H1 (cell line): ENCODE results near the gene FBXL17. TPM values are rescaled to one million over a fixed set of nuclear protein-coding genes. Genes with fewer than 3 reads are reported as not detected.

Experiments used
- CTCF ChIA-PET: fragments of 300-600 bp; sonication (Branson Sonifier 250); formaldehyde crosslinking; loops from one replicate; lab custom pipeline; 2021; ENCODE audit not compliant: partially characterized antibody; lab: Charles Lee
- POLR2A ChIA-PET: fragments of 300-600 bp; sonication (Branson Sonifier 250); formaldehyde crosslinking; loops from one replicate; lab custom pipeline; 2021; ENCODE audit warnings: inconsistent platforms; ENCODE audit not compliant: partially characterized antibody; lab: Charles Lee
- DNase-seq, 2 experiments: peaks; one replicate each; pipeline versions ENCODE4 v3.0.0 to v3.0.0-alpha.2; 2010 to 2022; ENCODE audit warnings: low spot score in 2 of 2, low read depth in 1 of 2, mixed read lengths in 1 of 2
- FAIRE-seq: peaks from 2 replicates; lab custom pipeline; 2011; peaks lifted over from hg19 to GRCh38; lab: Jason Lieb, UNC
- H2AFZ ChIP-seq: 2 replicates; pipeline ENCODE4 v1.8.1; 2012; ENCODE audit warnings: low read length, inconsistent platforms
- H2AK5ac ChIP-seq: 2 replicates; pipeline ENCODE4 v1.6.1; 2013; ENCODE audit warnings: low read depth, low read length
- H2BK120ac ChIP-seq: replicated peaks from 2 replicates; pipeline ENCODE3; 2013; ENCODE audit warnings: low read depth, low read length, inconsistent platforms
- H2BK12ac ChIP-seq: 2 replicates; pipeline ENCODE4 v1.6.1; 2013; ENCODE audit warnings: low read depth, low read length
- H2BK15ac ChIP-seq: 2 replicates; pipeline ENCODE4 v1.6.1; 2013; ENCODE audit warnings: low read length
- H2BK20ac ChIP-seq: 2 replicates; pipeline ENCODE4 v1.6.1; 2013; ENCODE audit warnings: low read length
- H2BK5ac ChIP-seq: 2 replicates; pipeline ENCODE4 v1.6.1; 2013; ENCODE audit warnings: low read depth, low read length
- H3K14ac ChIP-seq: 2 replicates; pipeline ENCODE4 v1.6.1; 2013; ENCODE audit warnings: inconsistent platforms; ENCODE audit not compliant: insufficient read length
- H3K18ac ChIP-seq: 2 replicates; pipeline ENCODE4 v1.6.1; 2013; ENCODE audit warnings: low read length; ENCODE audit errors: extremely low read depth
- H3K23ac ChIP-seq: 2 replicates; pipeline ENCODE4 v1.6.1; 2013; ENCODE audit warnings: inconsistent platforms; ENCODE audit not compliant: insufficient read length
- H3K23me2 ChIP-seq: 2 replicates; pipeline ENCODE4 v1.6.1; 2013; ENCODE audit warnings: low read depth, low read length
- H3K27ac ChIP-seq: 2 replicates; pipeline ENCODE4 v1.6.1; 2011; ENCODE audit warnings: low read depth, low read length, inconsistent platforms
- H3K27me3 ChIP-seq, 4 experiments: replicated peaks in 1 of 4; 1 replicate in 1 of 4; 2 replicates in 3 of 4; pipeline versions ENCODE4 v1.6.1 to v1.8.1; 2011 to 2013; ENCODE audit warnings: low read length in 3 of 4, mild to moderate bottlenecking in 3 of 4, inconsistent platforms in 2 of 4, mixed read lengths in 2 of 4, moderate library complexity in 1 of 4; ENCODE audit not compliant: control insufficient read depth in 3 of 4, insufficient read depth in 3 of 4; ENCODE audit errors: extremely low read depth in 1 of 4
- H3K36me3 ChIP-seq, 4 experiments: 2 replicates each; pipeline versions ENCODE4 v1.6.1 to v1.8.1; 2011 to 2013; ENCODE audit warnings: mild to moderate bottlenecking in 4 of 4, low read length in 3 of 4, moderate library complexity in 2 of 4, control low read depth in 1 of 4, inconsistent platforms in 1 of 4; ENCODE audit not compliant: insufficient read depth in 4 of 4, control insufficient read depth in 2 of 4
- H3K4ac ChIP-seq: replicated peaks from 2 replicates; pipeline ENCODE3; 2013; ENCODE audit warnings: low read length, low read depth, mixed read lengths, inconsistent platforms; ENCODE audit not compliant: insufficient read length
- H3K4me1 ChIP-seq, 4 experiments: replicated peaks in 1 of 4; 1 replicate in 1 of 4; 2 replicates in 3 of 4; pipeline versions ENCODE4 v1.6.1 to v1.8.1; 2011 to 2013; ENCODE audit warnings: low read length in 3 of 4, inconsistent platforms in 2 of 4, mixed read lengths in 1 of 4; ENCODE audit not compliant: insufficient read depth in 4 of 4, control insufficient read depth in 3 of 4
- H3K4me2 ChIP-seq, 2 experiments: 2 replicates each; pipeline versions ENCODE4 v1.6.1 to v1.8.1; 2011 to 2013; ENCODE audit warnings: low read depth in 2 of 2, low read length in 2 of 2, control low read depth in 1 of 2, inconsistent platforms in 1 of 2, mild to moderate bottlenecking in 1 of 2; ENCODE audit not compliant: insufficient read depth in 1 of 2
- H3K4me3 ChIP-seq, 4 experiments: fragments of 200-600, 300-600 bp in 1 of 4; sonication (generic), shearing (Covaris generic), sonication (Bioruptor Twin) in 1 of 4; 2 replicates each; pipeline versions ENCODE4 v1.5.1 to v1.8.1; 2011 to 2016; ENCODE audit warnings: low read length in 4 of 4, low read depth in 3 of 4, control low read depth in 2 of 4, inconsistent platforms in 2 of 4, mild to moderate bottlenecking in 2 of 4, mixed read lengths in 1 of 4, moderate library complexity in 1 of 4; ENCODE audit not compliant: insufficient read depth in 2 of 4; ENCODE audit errors: extremely low read depth in 1 of 4
- H3K56ac ChIP-seq: replicated peaks from 2 replicates; pipeline ENCODE3; 2013; ENCODE audit warnings: low read depth, mild to moderate bottlenecking, mixed read lengths, low read length, inconsistent platforms; ENCODE audit not compliant: insufficient read length
- H3K79me1 ChIP-seq: 2 replicates; pipeline ENCODE4 v1.6.1; 2013; ENCODE audit warnings: low read depth, low read length, control low read depth
- H3K79me2 ChIP-seq, 2 experiments: 2 replicates each; pipeline versions ENCODE4 v1.6.1 to v1.8.1; 2012 to 2013; ENCODE audit warnings: low read length in 2 of 2, mild to moderate bottlenecking in 2 of 2, inconsistent platforms in 1 of 2; ENCODE audit not compliant: insufficient read depth in 2 of 2, control insufficient read depth in 1 of 2
- H3K9ac ChIP-seq, 4 experiments: replicated peaks in 1 of 4; 1 replicate in 1 of 4; 2 replicates in 3 of 4; pipeline versions ENCODE4 v1.6.1 to v1.8.1; 2011 to 2013; ENCODE audit warnings: low read depth in 3 of 4, low read length in 3 of 4, control low read depth in 2 of 4, mild to moderate bottlenecking in 2 of 4, moderate library complexity in 2 of 4, inconsistent platforms in 1 of 4; ENCODE audit errors: extremely low read depth in 1 of 4
- H3K9me3 ChIP-seq, 2 experiments: 2 replicates each; pipeline versions ENCODE4 v1.6.1 to v1.8.1; 2012 to 2013; ENCODE audit warnings: mild to moderate bottlenecking in 2 of 2, moderate library complexity in 2 of 2, control low read depth in 1 of 2, inconsistent platforms in 1 of 2, low read depth in 1 of 2, low read length in 1 of 2, mixed read lengths in 1 of 2; ENCODE audit not compliant: insufficient read depth in 2 of 2
- H4K20me1 ChIP-seq, 2 experiments: replicated peaks in 1 of 2; 2 replicates each; pipeline versions ENCODE3 to v1.8.1; 2011 to 2013; ENCODE audit warnings: inconsistent platforms in 2 of 2, low read length in 2 of 2, mild to moderate bottlenecking in 1 of 2; ENCODE audit not compliant: insufficient read depth in 2 of 2, control insufficient read depth in 1 of 2
- H4K5ac ChIP-seq: 2 replicates; pipeline ENCODE4 v1.6.1; 2013; ENCODE audit warnings: low read length, low read depth, mixed read lengths, inconsistent platforms; ENCODE audit not compliant: insufficient read length
- H4K8ac ChIP-seq: 2 replicates; pipeline ENCODE4 v1.8.0; 2013; ENCODE audit warnings: mild to moderate bottlenecking, moderate library complexity, low read length, inconsistent platforms; ENCODE audit not compliant: insufficient read depth; ENCODE audit errors: extremely low read depth
- H4K91ac ChIP-seq: replicated peaks from 2 replicates; pipeline ENCODE3; 2013; ENCODE audit warnings: low read length, mixed read lengths, inconsistent platforms; ENCODE audit not compliant: insufficient read length
- CBX5 ChIP-seq: fragments of 300-800, 300-1000 bp; sonication (generic); IDR thresholded peaks from 2 replicates; pipeline ENCODE4 v1.7.1; 2016; ENCODE audit warnings: antibody characterized with exemption, low read length, low read depth
- NANOG ChIP-seq: IDR thresholded peaks from 2 replicates; pipeline ENCODE4 v1.6.1; 2011; ENCODE audit warnings: low read length, low read depth, mild to moderate bottlenecking, inconsistent platforms; ENCODE audit not compliant: insufficient read depth, poor library complexity, severe bottlenecking
- WGBS, 2 experiments: shearing (Covaris generic) in 1 of 2; methylation state at CpG; one replicate each; pipeline versions ENCODE4 v1.1.6 to v1.1.7; 2013 to 2015; ENCODE audit warnings: low lambda C conversion rate in 2 of 2, mixed read lengths in 2 of 2, inconsistent platforms in 1 of 2, low coverage in 1 of 2, missing lambda C conversion rate in 1 of 2; ENCODE audit not compliant: insufficient replicate concordance in 2 of 2, insufficient coverage in 1 of 2, insufficient read length in 1 of 2; ENCODE audit errors: extremely low coverage in 1 of 2, missing lambda C conversion rate in 1 of 2; 5-methylcytosine and 5-hydroxymethylcytosine counted together
- polyA plus RNA-seq, 7 experiments: library from polyadenylated mRNA; depleted of rRNA in 3 of 7; stranded (reverse) in 5 of 7; unstranded in 2 of 7; fragments of >200 nt in 5 of 7; fragments of 200-250 nt in 2 of 7; gene quantifications; 1 replicate in 5 of 7; 2 replicates in 1 of 7; 4 replicates in 1 of 7; pipeline versions ENCODE4 v1.2.1 to v1.2.3, GENCODE V29; 2011 to 2013; ENCODE audit warnings: missing spikeins in 2 of 7, mixed read lengths in 2 of 7
- total RNA-seq: library from RNA; stranded (reverse); fragmentation: NEBNext Ultra II Directional; extraction: Animal tissue kit (Norgen Biotek cat#: 25700); gene quantifications from 2 replicates; pipeline ENCODE4 v1.2.1, GENCODE V29; 2021

Gene FBXL17
- total and polyA plus RNA-seq, 2 of the 8 experiments (the other 6 are each of a cell fraction or from before 2014, with no cell fraction given) = 0.35 to 4.3 TPM

DNA sequence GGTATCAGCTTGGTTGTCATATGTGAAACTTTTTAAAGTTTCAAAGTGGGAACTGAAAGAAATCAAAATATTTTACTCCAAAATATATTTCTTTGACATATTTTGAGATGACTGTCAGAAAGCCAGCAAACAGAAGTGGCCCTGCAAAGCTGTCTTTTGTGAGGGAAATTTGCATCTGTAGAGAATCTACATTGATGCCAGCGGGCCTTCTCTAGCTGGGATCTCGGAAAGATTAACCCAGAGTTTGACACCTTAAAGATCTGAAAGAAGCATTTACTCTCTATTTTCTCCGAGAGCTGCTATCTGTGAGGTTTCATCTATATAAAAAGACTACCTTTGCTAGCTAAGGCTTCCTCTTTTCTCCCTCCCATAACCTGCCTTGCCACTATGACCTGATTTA, 303.6 kb downstream of the FBXL17 start:
- Histone ChIP-seq H2BK20ac (peak overlapping the region; percentile 82; the same call in 1 of the 2 replicates), H3K79me1 (no peaks in the 10 kb centered on the region), H3K79me2 (no peaks in the 10 kb centered on the region), H3K4ac (no peak overlapping the region), H2BK12ac (0 out of 2 replicates have a peak overlapping the region, but pooled peaks have one; percentile 78), H3K27ac (no peak overlapping the region), H4K20me1 (no peaks in the 10 kb centered on the region), H2BK120ac (no peak overlapping the region), H3K23ac (no peak overlapping the region), H4K5ac (peak overlapping the region; percentile 93), H4K8ac (no peak overlapping the region), H2AK5ac (0 out of 2 replicates have a peak overlapping the region, but pooled peaks have one; percentile 4), H2BK15ac (no peak overlapping the region), H2BK5ac (peak overlapping the region; percentile 11; the same call in 1 of the 2 replicates), H2AFZ (no peak overlapping the region), H3K4me2 (peak overlapping the region; percentile 12 to 39; a peak in 2 of 4 replicates), H3K9me3 (no peaks in the 10 kb centered on the region), H3K27me3 (no peaks in the 10 kb centered on the region), H3K56ac (no peak overlapping the region), H3K18ac (peak overlapping the region; percentile 17; the same call in 1 of the 2 replicates), H3K9ac (no peak overlapping the region), H3K4me1 (peaks cover 0 to 34% (median 8%) of the 10 kb centered on the region in 4 experiments; a peak in 4 of 7 replicates), H3K4me3 (peak overlapping the region in 1 of 4 experiments; percentile 30; a peak in 1 of 8 replicates), H3K23me2 (no peaks in the 10 kb centered on the region; the same call in 1 of the 2 replicates), H3K14ac (no peak overlapping the region), H3K36me3 (no peaks in the 10 kb centered on the region; a peak in 1 of 8 replicates), H4K91ac (peak overlapping the region; percentile 56)
- ChIA-PET CTCF (interaction anchor here (0.6 to 1.7 kb wide), 6 partner anchors 11 to 544 kb away, joined by 3 to 6 read pairs (median 4); no protein-coding TSS in a partner anchor), POLR2A (no interaction called here)
- FAIRE-seq (no peak), DNase-seq (no peak)
- TF ChIP-seq CBX5 (no peak), NANOG (peak; percentile 82)
- WGBS, 2 experiments = 7% methylated on average over 3 of the region's 3 CpGs; no CpG with 5 or more reads in 1 of the 2 experiments
